Hematopoietic multipotent progenitor cell treated with erythropoietin and hydrocortisone succinate and interleukin-3 and kit ligand, for 8 days (in vitro differentiated cells): ENCODE measurements around the gene HOXD11.

ENCODE experiments used
- DNase-seq: peaks from one replicate; pipeline ENCODE4 v3.0.0-alpha.2; 2015

The HOXD11 gene

DNA sequence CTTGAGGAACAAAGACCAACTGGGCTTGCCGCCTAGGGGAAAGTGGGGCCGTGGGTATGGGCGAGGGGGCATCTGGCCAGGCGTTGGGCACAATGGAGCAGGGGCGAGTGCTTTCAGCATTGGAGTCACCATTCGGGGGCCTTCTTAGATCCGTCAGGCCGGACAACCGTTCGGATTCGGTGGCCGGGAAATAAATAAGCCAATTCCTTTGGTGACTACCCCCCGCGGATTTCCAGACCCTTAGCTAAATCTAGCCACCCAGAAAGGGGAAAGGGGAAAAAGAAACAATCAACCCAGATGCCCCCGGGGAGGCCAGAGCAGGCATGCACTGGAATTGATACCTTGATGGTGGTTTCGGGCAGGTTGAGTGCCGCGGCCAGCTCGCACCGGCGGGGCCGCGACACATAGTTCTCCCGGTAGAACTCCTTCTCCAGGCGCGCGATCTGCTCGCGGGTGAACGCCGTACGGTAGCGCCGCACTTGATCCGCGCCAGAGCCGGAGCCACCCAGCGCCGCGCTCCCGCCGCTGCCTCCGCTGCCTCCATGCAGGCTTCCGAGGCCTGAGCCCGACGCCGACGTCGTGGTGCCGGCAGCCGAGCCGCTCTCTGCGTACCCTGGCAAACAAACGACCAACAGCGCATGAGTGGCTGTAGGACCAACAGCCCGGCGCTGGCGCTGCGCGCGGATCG, 25.1 kb upstream of the HOXD11 start:
- DNase-seq = no peak

DNA sequence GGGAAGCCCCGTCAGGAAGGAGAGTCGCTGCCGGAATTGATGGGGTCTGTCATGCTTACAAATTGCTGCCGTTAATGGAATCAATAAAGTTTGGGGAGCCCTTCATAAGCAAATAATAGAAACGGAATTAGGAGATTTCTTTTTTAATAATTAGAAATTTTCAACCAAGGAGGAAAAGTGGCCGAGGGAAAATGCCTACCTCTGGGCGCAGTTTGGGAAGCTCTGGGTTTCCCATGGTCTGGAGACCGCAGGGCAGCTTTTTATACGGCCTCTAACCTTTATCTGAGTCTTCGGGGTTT, 24.6 kb upstream of the HOXD11 start:
- no peak for DNase-seq

DNA sequence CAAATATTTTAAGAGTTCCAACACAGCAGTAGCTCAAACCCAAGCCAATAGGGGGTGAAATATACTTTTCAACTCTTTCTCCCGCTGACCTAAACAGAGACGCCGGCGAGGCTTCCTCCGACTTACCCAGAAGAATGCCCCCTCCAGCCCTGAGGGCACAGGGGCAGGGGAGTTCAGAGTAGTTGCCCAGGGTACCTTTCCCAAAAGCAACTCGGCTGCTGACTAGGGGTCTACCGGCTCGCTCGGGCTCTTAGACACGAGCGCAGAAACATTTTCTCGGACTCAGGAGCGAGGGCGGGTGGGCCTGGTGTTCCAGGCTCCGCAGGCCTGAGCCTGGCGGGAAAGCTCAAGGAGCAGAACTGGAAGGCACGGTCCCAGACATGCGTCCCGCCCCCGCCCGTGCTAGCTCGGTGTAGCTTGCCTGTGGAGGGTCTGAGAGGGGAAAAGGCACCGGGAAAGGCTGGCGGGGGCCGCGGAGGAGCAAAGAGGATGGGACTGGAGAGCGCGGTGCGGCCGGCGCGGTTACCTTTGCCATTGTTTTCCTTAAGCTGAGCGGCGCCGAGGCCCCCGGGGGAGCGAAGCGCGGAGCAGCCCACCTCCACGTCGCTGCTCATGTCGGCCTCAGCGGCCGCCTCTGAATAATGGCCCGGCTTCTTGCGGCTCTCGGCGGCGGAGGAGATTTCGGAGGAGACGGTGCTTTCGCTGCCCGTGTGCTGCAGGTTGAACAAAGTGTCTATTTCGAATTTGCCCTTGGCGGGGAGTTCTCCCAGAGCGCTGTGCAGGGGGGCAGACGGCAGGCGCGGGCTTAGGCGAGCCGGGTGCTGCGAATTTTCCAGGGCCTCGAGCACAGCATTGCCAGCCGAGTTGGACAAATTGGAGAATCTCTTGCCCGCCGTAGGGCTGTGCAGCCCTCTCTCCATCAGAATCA, 24.0 kb upstream of the HOXD11 start:
- DNase-seq = no peak

- no peak for DNase-seq
These were observed 23.3 kb upstream of the HOXD11 start, which contains the start of gene EVX2 for GRCh38 chr2:176083796-176084261. Gene EVX2, minus strand, starts transcription at chr2:176083962. Its CDS starts 186 bp downstream, at chr2:176083776.

- DNase-seq = no peak
These were observed 22.4 kb upstream of the HOXD11 start for GRCh38 chr2:176084611-176085119.

- DNase-seq = no peak
These were observed 21.8 kb upstream of the HOXD11 start for GRCh38 chr2:176085120-176085788.

DNA sequence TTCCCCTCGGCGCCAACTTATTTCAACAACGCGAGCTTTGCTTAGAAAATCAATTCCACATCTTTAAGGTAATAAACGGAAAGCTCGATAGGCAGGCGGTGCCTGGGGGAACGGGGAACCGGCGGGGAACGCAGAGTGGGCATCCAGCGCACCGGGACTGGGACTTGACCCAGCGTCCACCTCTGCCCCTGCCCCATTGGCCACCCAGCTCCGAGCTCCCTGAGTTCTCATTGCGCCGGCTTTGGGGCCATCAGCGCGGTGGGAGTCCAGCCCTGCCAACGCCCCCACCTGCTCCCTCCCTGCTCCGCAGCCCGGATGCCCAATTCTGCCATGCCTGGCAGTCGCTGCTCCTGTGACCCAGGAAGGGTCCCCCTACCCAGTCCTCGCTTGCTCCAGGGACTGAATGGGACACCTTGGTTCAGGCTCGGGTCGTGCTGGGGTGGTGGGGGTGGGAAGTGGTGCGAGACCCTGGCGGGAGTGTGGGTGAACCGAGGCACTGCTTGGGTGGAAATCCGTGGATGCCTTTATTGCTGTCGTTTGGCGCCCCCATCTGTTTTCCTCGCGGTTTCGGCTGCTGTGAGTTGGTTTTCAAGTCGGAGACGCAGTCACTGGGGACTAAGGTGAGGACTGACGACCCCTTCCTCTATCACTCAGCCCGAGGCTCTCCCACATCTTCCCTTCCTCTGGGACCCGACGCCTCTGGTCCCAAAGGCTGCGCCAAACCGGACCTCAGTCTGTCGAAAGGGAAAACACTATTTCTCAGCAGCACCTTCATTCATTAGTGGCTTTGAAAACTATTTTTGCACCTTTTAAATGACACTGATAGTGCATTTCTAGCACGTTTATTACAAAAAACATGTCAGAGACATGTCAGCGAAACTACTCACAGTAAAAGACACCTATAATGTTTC, 21.0 kb upstream of the HOXD11 start:
- DNase-seq = peak; percentile 37

DNA sequence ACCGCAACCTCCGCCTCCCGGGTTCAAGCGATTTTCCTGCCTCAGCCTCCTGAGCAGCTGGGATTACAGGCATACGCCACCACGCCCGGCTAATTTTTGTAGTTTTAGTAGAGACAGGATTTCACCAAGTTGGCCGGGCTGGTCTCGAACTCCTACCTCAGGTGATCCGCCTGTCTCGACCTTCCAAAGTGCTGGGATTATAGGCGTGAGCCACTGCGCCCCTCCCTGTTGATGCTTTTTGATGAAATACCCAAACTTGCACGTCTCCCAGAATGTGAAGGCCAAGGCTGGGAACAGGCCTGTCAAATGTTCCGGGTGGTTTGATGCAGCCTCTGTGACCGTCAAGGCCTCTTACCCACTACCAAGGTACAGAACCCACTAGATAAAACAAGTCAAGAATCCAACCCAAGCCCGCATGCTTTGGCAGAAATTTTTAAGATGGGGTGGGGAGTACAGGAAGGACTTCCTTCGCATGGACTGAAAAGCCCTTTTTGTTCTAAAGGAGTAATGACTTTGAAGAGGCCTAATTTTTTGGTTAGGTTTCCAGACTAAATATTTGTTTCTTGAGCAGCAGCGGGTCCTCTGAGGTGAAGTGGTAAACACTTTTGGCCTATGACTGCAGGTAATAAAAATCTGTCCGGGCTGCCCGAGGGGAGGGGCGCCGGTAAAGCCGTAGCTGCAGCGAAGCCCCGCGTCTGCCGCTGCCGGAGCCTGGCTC, 19.6 kb upstream of the HOXD11 start:
- no peak for DNase-seq

DNA sequence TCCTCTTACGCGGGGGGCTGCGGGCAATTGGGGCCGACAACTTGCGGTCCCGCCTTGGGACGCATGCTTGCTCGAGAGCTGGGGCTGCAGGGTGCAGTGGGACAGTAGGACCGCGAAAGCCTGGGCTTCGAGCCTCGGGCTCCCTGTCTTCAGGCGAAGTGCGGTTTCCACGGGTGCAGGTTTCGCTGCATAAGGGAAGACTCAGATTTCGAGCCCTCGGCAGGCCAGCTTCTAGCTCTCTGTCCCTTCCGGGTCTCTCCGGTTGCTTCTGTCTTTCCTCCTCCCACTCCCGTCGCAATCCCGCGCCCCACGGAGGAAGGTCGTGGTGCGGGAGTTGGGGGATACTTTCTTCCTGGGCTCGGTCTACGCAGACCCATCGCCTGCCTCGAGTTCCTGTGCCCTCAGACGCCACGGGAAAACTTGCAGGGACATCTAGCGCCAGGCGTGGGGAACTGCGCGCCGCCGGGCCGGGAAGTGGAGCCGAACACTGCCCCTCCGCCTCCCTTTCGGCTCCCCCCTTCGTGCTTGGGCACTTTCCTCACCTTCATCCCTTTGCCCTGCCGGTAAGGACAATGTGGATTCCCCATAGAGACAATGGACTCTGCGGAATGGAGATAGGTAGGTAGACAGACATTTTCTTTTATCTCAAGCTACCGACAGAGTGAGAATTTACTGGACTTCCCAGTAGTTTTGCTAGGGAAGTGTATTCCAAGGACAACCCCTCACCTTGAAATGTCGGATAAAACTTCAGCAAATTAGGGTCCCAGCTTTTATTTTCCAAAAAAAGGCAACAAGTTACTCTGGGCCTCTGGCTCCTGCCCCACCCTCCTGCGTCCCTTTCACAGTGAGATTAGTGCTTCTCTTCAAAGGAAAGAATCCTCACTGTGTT, 18.8 kb upstream of the HOXD11 start:
- peak; percentile 36 for DNase-seq

DNA sequence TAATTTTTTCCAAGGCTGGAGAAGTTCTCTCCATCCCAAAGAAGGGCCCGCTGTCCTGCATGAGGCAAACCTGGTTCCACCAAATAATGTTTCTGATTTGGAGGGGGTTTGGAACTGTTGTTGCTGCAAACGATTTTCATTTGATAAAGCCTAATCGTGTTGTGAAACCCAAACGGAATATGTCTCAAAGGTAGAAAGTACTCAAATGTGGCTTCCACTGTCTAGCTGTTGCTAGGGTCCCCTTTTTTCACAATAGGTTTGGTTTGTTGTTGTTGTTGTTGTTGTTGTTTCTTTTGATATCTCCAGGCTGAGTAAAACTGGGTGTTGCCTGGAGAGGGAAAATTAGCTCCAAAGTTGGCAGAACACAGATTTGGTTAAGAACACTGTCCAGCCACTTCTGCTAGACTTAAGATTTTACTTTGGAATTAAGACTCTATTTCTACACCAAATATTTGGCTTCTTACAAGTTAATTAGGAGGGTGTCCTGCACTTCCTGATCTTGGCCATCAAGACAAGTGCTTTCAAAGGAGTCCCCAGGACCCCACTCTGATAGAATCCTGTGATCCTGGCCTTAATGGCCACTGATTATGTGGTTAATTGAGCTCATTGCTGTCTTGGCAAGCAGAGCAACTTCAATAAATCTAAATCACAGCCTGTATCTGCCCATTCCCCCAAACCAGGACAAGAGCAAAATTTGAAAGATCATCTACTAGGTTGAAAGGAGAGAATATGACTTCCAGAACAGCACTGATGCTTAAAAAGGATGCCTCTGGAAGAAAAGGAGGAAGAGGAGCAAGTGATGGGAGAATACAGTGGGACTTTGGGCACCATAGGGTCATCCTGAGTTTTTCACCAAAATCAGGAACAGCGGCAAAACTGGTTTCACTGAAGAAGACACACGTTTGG, 17.9 kb upstream of the HOXD11 start:
- no peak for DNase-seq

- no peak for DNase-seq
These were observed 17.2 kb upstream of the HOXD11 start for GRCh38 chr2:176089843-176090395.

DNA sequence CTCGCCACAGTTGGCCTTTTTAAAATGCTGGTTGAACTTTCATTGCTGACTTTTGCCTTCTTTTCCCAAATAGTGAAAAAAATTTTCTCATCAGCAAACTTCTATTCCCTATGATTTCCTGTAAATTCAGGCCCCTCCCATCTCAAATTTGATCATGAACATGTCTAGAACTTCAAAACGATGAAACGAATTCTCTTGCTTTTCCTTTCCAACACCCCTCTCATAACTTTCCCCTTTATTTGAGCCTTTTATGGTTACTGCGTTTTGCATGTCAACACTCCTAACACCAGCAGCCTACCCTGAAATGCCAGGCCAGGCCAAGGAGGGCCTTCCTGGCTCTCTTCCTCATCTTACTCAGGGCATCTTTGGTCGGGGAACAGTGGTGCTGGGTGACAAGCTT, 16.2 kb upstream of the HOXD11 start:
- DNase-seq = no peak

DNA sequence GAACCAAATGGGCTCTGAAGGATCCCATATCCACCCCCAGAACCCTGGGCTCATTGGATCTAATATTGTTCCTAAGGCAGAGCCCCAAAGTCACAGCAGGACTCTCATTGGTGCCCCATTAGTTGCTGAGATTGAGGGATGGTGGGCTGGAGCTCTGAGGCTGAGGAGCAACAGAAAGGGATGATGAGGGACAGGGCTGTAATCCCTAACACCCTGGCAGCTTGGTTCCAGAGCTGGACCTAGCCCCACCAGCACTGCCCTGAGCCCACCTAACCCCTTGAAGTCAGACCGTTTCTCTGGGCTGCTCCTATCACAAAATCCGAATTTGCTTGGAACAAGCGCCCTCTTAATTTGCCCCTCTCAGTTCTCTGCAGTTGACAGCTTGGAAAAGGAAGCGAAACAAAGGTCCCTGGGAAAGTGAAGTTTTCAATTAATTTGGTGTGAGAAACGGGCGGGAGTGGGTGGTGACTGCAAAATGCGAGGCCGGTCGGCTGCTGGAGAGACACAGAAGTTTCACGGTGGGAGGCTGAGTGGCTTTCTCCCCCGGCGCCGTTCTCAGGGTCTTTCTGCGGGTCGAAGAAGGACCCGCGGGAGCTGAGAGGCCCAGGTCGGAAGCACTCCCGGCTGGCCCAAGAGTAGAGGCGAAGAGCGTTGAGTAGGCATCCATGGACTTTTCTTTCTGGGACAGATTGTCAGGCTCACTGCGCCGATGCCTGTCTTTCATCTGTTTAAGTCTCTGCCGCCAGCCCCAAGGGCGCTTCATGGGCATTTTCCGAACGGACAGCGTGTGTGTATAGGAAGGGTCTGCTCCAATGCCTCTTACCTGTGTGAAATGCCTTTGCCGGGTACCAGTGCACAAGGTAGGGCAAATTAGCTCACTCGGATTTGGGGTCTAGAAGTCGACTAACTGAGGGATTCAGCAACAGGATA, 15.5 kb upstream of the HOXD11 start:
- no peak for DNase-seq

GRCh38 chr2:176092270-176093144, 14.6 kb upstream of the HOXD11 start, which contains the start of gene HOXD13:
Gene HOXD13, plus strand, starts transcription at chr2:176092721. Its CDS starts 170 bp downstream, at chr2:176092891.
- no peak for DNase-seq

DNA sequence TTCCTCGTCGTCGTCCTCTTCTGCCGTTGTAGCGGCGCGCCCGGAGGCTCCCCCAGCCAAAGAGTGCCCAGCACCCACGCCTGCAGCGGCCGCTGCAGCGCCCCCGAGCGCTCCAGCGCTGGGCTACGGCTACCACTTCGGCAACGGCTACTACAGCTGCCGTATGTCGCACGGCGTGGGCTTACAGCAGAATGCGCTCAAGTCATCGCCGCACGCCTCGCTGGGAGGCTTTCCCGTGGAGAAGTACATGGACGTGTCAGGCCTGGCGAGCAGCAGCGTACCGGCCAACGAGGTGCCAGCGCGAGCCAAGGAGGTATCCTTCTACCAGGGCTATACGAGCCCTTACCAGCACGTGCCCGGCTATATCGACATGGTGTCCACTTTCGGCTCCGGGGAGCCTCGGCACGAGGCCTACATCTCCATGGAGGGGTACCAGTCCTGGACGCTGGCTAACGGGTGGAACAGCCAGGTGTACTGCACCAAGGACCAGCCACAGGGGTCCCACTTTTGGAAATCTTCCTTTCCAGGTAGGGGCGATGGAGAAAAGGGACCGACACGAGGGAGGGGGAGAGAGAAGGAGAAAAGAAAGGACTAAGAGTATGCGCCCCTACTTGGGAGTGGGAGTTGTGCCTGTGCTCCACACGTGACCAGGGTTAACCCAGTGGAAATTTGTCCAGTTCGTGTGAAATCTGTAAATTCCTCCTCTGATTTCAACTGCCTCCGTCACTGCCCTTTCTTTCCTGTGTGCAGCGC, 13.8 kb upstream of the HOXD11 start:
- no peak for DNase-seq

DNA sequence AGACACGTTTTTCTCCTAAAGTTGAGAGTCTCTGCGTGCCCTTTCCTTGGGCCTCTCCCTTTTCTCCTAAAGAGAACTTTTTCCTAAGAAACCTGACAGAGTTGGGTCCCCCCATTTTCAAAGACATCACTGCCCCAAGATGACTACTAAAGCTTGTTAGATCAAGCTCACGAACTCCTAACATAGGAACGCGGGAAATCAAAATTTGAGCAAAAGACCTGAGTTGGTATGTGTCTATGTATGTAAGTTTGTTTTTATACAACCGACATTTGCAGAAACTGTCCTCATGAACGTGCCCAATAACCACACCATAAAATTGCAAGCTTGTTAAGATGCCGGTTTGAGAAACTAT, 13.2 kb upstream of the HOXD11 start:
- no peak for DNase-seq
